Duodenal mucosa (tissue), 2 donors: ENCODE results near the gene ACTG1.

Source experiments
- H3K27ac ChIP-seq: one replicate; pipeline ENCODE4 v1.7.0; 2013; ENCODE audit warnings: low read depth, low read length
- H3K27me3 ChIP-seq, 2 donors: one replicate each; pipeline ENCODE4 v1.7.0; 2013; ENCODE audit warnings: low read length in 2 of 2, control low read depth in 1 of 2; ENCODE audit not compliant: insufficient read depth in 2 of 2, control insufficient read depth in 1 of 2
- H3K36me3 ChIP-seq, 2 donors: one replicate each; pipeline ENCODE4 v1.7.0; 2013; ENCODE audit warnings: low read length in 2 of 2, control low read depth in 1 of 2; ENCODE audit not compliant: insufficient read depth in 2 of 2, control insufficient read depth in 1 of 2
- H3K4me1 ChIP-seq, 2 donors: one replicate each; pipeline ENCODE4 v1.7.0; 2013; ENCODE audit warnings: low read length in 2 of 2, control low read depth in 1 of 2; ENCODE audit not compliant: insufficient read depth in 2 of 2, control insufficient read depth in 1 of 2
- H3K4me3 ChIP-seq, 2 donors: one replicate each; pipeline ENCODE4 v1.7.0; 2013; ENCODE audit warnings: low read length in 2 of 2, low read depth in 1 of 2
- H3K9ac ChIP-seq, 2 donors: one replicate each; pipeline ENCODE4 v1.7.0; 2013; ENCODE audit warnings: low read length in 2 of 2, low read depth in 1 of 2
- H3K9me3 ChIP-seq, 2 donors: one replicate each; pipeline ENCODE4 v1.7.0; 2013; ENCODE audit warnings: low read length in 2 of 2, control low read depth in 1 of 2; ENCODE audit not compliant: control insufficient read depth in 1 of 2

Gene ACTG1

DNA sequence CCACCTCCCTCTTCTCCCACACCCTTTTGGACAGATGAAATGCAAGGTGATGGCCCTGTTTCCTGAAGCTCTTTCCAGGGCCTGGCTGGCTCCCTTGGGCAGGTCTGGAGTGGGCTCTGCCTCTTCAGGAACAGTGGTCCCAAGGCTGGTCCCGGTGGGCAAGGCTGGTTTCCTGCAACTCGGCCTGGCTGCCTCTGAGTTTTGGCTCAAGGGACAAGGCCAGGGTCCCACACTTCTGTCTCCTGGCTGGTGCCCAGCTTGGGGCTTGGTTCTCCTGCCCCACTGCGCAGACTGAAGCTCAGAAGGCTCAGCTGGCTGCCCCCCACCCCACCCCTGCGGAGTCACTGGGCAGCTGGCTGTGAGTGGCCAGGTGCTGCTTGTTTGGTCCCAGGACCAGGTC is 3.8 kb upstream of the ACTG1 start:
- Histone ChIP-seq H3K27ac (no peak overlapping the region), H3K27me3 (no peaks in the 10 kb centered on the region), H3K9me3 (no peaks in the 10 kb centered on the region), H3K4me3 (no peak overlapping the region), H3K9ac (no peak overlapping the region), H3K36me3 (peaks cover 4 to 7% of the 10 kb centered on the region in 2 donors), H3K4me1 (peaks cover 28 to 42% of the 10 kb centered on the region in 2 donors)

DNA sequence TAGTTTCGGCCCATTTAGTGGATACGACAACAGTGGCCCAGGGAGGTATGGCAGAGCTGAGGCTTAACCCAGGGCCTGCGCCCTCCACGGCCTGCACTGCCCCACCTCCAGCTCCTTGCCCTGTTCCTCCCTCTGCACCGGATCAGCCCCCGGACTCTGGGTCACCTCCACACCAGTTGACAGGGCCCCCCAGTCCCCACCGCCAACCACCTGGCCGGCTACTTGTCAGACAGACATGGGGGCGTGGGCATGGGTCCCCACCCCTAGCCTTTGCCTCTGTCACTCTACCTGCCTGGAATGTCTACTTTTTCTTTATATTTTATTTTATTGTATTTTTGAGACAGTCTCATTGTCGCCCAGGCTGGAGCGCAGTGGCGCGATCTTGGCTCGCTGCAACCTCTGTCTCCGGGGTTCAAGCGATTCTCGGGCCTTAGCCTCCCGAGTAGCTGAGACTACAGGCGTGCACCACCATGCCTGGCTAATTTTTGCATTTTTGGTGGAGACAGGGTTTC is 3.0 kb upstream of the ACTG1 start:
- Histone ChIP-seq H3K4me1 (peaks cover 28 to 47% of the 10 kb centered on the region in 2 donors), H3K9ac (peak overlapping the region; percentile 35 to 84), H3K4me3 (peak overlapping the region; percentile 75), H3K36me3 (peaks cover 13 to 15% of the 10 kb centered on the region in 2 donors), H3K27ac (peak overlapping the region; percentile 99), H3K9me3 (no peaks in the 10 kb centered on the region), H3K27me3 (no peaks in the 10 kb centered on the region)

DNA sequence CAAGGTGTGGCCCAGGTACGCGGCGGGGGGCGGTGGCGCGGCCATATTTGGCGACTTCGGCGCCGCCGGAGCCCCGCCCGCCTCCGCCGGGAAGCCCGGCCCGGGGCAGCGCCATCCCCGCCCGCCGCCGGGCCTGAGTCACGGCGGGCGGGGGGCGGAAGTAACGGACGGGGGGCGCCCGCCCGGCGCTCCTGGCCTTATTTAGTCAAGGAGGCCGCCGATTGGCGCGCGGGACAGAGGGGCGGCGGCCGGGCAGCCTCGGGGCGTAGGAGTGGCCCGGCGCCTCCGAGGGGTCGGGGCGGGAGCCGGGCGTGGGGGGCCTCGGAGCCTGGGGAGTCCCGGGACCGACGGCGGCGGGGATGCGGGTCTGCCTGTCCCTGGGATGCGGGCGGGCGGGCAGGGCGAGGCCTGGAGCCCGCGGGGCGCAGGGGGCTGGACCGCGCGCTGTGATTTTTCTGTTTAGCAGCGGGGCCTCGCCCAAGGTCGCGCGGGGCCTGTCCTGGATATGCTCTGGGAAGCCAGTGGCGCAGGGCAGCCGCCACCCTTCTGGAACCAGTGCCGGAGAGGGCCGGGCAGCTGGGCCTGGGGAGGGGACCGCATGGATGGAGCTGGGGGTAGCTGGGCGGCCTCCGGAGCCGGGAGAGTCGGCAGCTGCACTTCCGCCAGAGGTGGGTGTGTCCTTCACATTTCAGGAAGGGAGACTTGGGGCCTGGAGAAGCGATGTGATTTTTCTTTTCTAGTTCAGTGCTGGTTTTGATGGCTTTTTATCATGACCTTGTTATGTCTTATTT is 2.3 kb upstream of the ACTG1 start:
- Histone ChIP-seq H3K36me3 (peaks cover 19 to 22% of the 10 kb centered on the region in 2 donors), H3K27ac (peak overlapping the region; percentile 99), H3K9me3 (no peaks in the 10 kb centered on the region), H3K9ac (peak overlapping the region; percentile 35 to 98), H3K27me3 (no peaks in the 10 kb centered on the region), H3K4me1 (peaks cover 26 to 52% of the 10 kb centered on the region in 2 donors), H3K4me3 (peak overlapping the region; percentile 75)

DNA sequence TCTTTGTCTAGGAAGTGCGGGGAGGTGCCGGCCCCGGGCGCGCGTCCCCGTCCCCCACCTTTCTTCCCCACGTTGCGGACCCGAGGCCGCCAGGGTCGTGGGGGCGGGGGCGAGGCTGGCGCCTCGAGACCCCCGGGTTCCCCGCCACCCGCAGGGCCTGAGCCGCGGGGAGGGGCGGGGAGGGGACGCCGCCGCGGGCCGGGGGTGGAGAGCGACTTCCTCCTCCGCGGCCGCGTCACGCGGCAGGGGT is 1.8 kb upstream of the ACTG1 start:
- peak overlapping the region; percentile 94 to 98 for H3K9ac ChIP-seq
- peaks cover 25 to 52% of the 10 kb centered on the region in 2 donors for H3K4me1 ChIP-seq
- H3K36me3 ChIP-seq = peaks cover 25 to 27% of the 10 kb centered on the region in 2 donors
- no peaks in the 10 kb centered on the region for H3K27me3 ChIP-seq
- no peaks in the 10 kb centered on the region for H3K9me3 ChIP-seq
- peak overlapping the region; percentile 66 to 72 for H3K4me3 ChIP-seq
- H3K27ac ChIP-seq = peak overlapping the region; percentile 99

DNA sequence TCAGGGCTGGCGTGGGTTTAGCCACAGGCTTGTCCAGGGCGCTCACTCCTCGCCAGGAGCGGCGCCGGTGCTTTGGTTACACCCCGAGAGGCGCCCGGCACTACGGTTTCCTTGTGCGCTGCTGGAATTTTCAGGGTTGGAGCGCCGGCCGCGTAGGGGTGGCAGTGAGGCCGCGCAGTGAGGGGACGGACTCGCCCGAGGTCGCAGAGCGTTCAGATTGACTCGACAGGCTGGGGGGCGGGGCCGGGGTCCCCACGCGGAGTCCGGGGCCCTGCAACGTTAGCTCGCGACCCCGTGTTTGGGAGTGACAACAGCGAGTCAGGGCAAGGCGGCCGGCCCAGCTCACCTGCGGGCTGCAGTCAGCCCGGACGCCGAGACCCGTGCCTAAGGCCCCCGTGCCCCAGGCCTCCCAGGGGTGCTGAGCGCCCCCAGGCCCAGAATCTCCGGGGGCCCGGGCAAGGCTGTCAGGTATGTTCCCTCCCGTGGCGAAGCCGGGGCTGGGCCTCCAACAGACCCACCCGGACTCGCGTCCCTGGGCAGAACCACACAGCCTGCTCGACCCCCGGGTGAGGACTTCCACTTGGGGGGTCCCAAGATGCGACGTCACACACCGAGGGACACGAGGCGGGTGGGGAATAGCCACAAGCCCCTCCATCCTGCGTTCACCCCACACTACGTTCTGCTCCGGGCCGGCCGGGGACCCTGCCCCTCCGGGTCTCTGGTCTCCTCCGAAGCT is 1.3 kb upstream of the ACTG1 start:
- Histone ChIP-seq H3K9ac (peak overlapping the region; percentile 94 to 98), H3K4me1 (peaks cover 27 to 52% of the 10 kb centered on the region in 2 donors), H3K27ac (peak overlapping the region; percentile 99), H3K27me3 (no peaks in the 10 kb centered on the region), H3K9me3 (no peaks in the 10 kb centered on the region), H3K36me3 (peaks cover 29 to 32% of the 10 kb centered on the region in 2 donors), H3K4me3 (peak overlapping the region; percentile 66 to 72)

DNA sequence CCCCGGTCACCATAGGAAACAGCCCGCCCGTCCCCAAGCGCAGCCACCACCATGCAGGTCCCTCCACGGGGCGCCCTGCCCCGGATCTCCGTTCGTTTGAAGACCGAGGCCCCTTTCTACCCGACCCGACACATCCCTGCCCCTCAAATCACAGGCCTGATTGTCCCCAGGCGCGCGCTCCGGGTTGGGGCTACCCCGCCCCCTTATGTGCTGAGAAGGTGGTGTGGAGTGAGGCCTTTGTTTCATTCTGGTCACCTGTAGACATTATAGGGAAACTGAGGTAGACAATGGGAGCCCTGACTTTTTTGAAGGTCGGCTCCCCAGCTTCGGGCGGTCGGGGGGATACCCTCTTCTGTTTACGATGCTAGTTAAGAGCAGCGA is 763 bp upstream of the ACTG1 start:
- Histone ChIP-seq H3K9me3 (no peaks in the 10 kb centered on the region), H3K36me3 (peaks cover 34 to 36% of the 10 kb centered on the region in 2 donors), H3K9ac (peak overlapping the region; percentile 94 to 98), H3K4me1 (peaks cover 27 to 49% of the 10 kb centered on the region in 2 donors), H3K27ac (peak overlapping the region; percentile 99), H3K27me3 (no peaks in the 10 kb centered on the region), H3K4me3 (peak overlapping the region; percentile 66 to 72)

DNA sequence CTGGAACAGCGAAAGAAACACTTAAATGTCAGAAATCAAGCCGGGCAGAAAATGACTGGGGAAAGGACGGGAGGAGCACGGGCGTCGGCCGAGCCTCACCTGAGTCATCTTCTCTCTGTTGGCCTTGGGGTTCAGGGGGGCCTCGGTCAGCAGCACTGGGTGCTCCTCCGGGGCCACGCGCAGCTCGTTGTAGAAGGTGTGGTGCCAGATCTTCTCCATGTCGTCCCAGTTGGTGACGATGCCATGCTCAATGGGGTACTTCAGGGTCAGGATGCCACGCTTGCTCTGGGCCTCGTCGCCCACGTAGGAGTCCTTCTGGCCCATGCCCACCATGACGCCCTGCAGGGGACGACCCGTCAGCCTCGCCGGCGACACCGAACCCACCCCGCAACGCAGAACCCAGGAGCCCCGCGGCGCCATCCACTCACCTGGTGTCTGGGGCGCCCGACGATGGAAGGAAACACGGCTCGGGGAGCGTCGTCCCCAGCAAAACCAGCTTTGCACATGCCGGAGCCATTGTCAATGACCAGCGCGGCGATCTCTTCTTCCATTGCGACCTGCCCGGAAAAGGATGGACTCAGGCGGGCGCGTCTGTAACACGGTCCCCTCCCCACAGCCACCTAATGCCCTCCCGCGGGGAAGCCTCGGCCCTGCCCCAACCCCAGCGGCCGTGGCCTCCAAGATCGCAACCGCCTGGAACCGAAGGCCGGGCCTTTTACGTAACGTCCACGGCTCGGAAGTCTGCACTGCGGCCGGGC is 616 bp downstream of the ACTG1 start:
- Histone ChIP-seq H3K27ac (peak overlapping the region; percentile 91), H3K9me3 (no peaks in the 10 kb centered on the region), H3K4me1 (peaks cover 24 to 42% of the 10 kb centered on the region in 2 donors), H3K27me3 (no peaks in the 10 kb centered on the region), H3K36me3 (peaks cover 34 to 36% of the 10 kb centered on the region in 2 donors), H3K4me3 (peak overlapping the region; percentile 82 to 93), H3K9ac (peak overlapping the region; percentile 82 to 99)

DNA sequence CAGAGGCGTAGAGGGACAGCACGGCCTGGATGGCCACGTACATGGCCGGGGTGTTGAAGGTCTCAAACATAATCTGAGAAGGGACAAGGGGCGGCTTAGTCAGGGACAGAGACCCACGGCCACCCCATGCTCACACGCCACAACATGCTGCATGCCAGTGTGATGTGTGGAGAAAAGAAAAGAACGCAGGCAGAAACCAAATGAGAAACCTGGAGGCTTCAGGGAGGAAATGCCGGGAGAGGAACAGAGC is 1.1 kb downstream of the ACTG1 start:
- peaks cover 24 to 38% of the 10 kb centered on the region in 2 donors for H3K4me1 ChIP-seq
- peak overlapping the region; percentile 91 for H3K27ac ChIP-seq
- no peaks in the 10 kb centered on the region for H3K9me3 ChIP-seq
- H3K36me3 ChIP-seq = peaks cover 34 to 36% of the 10 kb centered on the region in 2 donors
- H3K27me3 ChIP-seq = no peaks in the 10 kb centered on the region
- peak overlapping the region; percentile 82 to 99 for H3K9ac ChIP-seq
- peak overlapping the region; percentile 82 to 93 for H3K4me3 ChIP-seq

DNA sequence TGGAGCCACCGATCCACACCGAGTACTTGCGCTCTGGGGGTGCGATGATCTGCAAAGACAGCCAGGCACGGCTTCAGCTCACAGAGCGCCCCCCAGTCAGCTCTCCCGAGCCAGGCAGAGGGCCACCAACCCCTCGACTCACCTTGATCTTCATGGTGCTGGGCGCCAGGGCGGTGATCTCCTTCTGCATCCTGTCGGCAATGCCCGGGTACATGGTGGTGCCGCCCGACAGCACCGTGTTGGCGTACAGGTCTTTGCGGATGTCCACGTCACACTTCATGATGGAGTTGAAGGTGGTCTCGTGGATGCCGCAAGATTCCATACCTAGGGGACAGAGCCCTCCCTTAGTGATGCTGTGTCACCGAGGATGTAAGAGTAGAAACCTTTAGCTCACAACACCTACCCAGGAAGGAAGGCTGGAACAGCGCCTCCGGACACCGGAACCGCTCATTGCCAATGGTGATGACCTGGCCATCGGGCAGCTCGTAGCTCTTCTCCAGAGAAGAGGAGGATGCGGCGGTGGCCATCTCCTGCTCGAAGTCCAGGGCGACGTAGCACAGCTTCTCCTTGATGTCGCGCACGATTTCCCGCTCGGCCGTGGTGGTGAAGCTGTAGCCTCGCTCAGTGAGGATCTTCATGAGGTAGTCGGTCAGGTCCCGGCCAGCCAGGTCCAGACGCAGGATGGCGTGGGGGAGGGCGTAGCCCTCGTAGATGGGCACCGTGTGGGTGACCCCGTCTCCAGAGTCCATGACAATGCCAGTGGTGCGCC is 1.6 kb downstream of the ACTG1 start:
- Histone ChIP-seq H3K27ac (peak overlapping the region; percentile 91), H3K9ac (peak overlapping the region; percentile 82 to 99), H3K4me3 (peak overlapping the region; percentile 82 to 93), H3K4me1 (peaks cover 19 to 33% of the 10 kb centered on the region in 2 donors), H3K9me3 (no peaks in the 10 kb centered on the region), H3K27me3 (no peaks in the 10 kb centered on the region), H3K36me3 (peaks cover 34 to 36% of the 10 kb centered on the region in 2 donors)
